SK-N-SH treated with all-trans-retinoic acid at 6 μM for 48 hours (cell line): ENCODE data around the gene VILL.

Experiments used
- CREB5 ChIP-seq: fragments of 250-450 bp; sonication (Bioruptor Pico); IDR thresholded peaks from 2 replicates; pipeline ENCODE4 v1.5.1; 2020; ENCODE audit warnings: low read depth, mild to moderate bottlenecking, moderate library complexity
- CSDC2 ChIP-seq: fragments of 250-450 bp; sonication (Bioruptor Pico); IDR thresholded peaks from 2 replicates; pipeline ENCODE4 v1.5.0; 2020; ENCODE audit warnings: mild to moderate bottlenecking, moderate library complexity
- POU6F1 ChIP-seq: fragments of 250-450 bp; sonication (Bioruptor Pico); IDR thresholded peaks from 2 replicates; pipeline ENCODE4 v1.8.0; 2021; ENCODE audit warnings: low read depth, mild to moderate bottlenecking, moderate library complexity, borderline replicate concordance
- ZFP30 ChIP-seq: fragments of 450-650 bp; formaldehyde crosslinking; IDR thresholded peaks from 2 replicates; pipeline ENCODE4 v1.5.0; 2022; ENCODE audit warnings: mild to moderate bottlenecking, moderate library complexity
- ZNF565 ChIP-seq: fragments of 450-650 bp; formaldehyde crosslinking; conservative IDR thresholded peaks from 2 replicates; pipeline ENCODE4 v1.5.0; 2020; ENCODE audit warnings: low read depth, mild to moderate bottlenecking, moderate library complexity
- ZNF70 ChIP-seq: fragments of 450-650 bp; formaldehyde crosslinking; IDR thresholded peaks from 2 replicates; pipeline ENCODE4 v1.5.0; 2020; ENCODE audit warnings: mild to moderate bottlenecking, moderate library complexity

DNA sequence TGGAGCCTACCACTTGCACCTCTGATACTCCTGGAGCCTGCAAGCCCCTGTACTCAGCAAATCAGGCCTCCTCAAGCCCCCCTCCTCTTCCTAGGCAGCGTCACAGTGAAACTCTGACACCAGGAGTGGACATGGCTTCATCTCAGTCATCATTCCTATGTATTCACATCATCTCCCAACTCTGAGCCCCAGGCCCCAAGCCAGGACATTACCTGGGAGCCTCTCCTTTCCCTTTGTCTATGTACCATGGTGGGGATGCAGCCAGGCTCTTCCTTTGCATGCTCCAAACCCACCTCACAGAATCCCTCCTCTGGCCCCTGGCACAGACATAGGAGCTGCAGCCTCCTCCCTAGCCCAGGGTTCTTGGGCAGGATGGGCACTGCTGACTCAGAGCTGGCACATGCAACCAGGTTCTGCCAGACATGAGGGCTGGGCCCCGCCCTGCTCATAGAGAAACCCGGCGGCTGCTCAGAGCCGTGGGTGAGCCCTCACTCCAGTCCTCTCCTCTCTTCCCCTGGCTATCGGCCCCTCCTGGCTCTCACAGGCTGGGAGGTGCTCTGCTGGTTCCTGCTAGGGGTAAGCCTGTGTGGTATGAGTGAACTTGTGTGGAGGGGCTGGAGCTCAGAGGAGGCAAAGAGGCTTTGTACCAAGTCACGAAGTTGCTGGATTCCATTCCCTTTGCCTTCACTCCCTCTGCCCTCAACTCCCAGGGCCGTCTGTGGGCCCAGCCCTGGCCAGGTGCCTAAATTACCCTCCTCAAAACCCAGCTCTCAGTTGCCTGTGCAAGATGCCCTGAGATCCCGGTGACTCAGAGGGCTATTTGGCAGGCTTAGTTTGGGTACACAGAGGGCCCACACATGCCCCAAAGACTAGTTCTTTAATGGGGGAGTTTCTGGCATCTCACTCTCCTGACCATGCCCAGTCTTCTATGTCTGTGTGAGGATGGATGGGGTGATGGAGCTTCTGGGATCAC is 40.7 kb downstream of the VILL start:
- TF ChIP-seq ZNF565 (CRISPR knock-in tag) (no peak), CREB5 (CRISPR knock-in tag) (no peak), ZFP30 (CRISPR knock-in tag) (no peak), ZNF70 (CRISPR knock-in tag) (no peak), POU6F1 (no peak), CSDC2 (no peak)
